GM21526 (cell line): ENCODE measurements around the gene GREB1.

Source experiments
- ATAC-seq: cut with Tn5 transposase; IDR thresholded peaks from one replicate; pipeline ENCODE4 v1.9.1; 2021; ENCODE audit warnings: moderate library complexity; ENCODE audit not compliant: unreplicated experiment, low FRiP score

GREB1 gene

DNA sequence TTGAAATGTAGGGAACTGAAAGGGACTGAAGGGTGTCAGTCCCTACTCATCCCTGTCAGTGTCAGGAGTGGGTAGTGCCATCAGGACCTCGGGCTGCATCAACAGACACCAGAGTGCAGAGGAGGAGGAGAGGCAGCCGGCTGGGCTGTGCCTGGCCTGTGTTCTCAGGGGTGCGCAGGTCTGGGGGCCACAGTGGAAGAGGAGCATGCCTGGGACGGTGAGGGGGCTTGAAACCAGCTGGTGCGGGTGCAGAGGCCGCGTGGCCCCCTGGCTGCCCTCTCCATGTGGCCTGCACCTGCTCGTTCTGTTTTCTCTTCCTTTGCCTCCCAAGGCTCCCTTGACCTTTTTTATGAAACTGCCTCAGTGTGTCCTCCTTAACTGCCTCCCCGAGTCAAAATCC, 94.8 kb downstream of the GREB1 start:
- ATAC-seq, result no peak

DNA sequence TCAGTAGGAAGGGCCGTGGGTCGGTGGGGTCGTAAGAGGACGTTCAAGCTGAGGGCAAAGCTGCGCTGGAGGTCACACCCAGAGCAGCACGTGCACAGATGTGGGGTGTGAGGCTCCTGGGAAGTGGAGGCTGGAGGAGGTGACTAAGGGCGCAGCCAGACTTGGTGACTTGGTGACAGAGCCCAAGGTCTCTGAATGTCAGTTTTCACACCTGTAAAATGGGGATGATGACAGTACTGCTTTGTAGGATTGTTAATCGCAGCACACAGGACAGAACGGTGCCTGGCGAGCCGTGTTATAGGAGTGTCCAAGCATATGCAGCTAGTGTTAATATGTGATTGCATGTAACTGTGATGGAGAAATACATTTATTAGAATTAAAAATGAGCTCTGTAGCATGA, 95.4 kb downstream of the GREB1 start:
- no peak for ATAC-seq

DNA sequence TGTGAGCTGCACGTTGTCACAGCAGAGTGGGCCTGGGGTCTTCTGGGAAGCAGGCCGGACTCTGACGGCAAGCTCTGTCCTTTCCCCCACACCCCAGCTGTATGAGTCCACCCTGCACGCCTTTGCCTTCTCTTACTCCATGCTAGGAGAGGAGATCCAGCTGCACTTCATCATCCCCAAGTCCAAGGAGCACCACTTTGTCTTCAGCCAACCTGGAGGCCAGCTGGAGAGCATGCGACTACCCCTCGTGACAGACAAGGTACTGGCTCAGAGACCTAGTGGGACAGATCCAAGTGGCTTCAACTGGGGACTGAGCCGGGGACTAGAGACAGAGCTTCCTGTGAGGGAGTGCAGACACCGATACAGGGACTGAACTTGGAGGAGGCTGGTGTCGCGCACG, 96.0 kb downstream of the GREB1 start:
- ATAC-seq, result no peak

DNA sequence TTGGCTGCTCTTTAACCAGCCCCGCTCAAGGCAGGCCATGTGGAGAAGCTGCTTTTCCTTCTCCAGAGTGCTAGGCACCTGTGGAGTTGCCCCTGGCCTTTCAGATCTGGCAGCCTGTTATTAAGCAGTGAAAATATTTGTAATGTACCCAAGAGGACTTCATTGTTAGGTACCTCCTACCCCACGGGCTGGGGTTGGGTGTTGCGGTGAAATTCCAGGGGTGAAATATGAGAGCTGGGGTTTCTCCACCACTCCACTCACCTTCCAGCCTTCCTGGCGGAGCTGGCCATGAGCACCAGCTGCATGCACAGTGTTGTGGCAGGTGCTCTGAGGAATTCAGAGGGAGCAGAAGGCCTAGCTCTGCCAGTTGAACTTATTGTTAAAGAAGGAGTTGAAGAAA, 97.0 kb downstream of the GREB1 start:
- ATAC-seq, result no peak

DNA sequence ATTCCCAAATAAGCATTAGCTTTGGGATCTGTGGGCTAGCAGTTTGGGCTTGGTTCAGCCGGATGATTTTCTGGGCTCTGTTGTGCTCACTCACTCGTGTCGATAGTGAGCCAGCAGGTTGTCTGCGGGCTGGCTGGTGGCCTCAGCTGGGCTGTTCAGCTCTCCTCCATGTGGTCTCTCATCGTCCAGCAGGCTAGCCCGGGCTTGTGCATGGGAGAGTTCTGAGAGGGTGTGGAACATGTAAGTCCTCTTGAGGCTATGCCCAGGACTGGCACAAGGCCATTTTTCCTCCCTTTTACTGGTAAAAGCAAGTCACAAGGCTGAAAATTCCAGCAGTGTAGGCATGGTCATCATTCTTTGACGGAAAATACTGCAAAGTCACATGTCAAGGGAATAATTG, 97.6 kb downstream of the GREB1 start:
- ATAC-seq, result no peak

DNA sequence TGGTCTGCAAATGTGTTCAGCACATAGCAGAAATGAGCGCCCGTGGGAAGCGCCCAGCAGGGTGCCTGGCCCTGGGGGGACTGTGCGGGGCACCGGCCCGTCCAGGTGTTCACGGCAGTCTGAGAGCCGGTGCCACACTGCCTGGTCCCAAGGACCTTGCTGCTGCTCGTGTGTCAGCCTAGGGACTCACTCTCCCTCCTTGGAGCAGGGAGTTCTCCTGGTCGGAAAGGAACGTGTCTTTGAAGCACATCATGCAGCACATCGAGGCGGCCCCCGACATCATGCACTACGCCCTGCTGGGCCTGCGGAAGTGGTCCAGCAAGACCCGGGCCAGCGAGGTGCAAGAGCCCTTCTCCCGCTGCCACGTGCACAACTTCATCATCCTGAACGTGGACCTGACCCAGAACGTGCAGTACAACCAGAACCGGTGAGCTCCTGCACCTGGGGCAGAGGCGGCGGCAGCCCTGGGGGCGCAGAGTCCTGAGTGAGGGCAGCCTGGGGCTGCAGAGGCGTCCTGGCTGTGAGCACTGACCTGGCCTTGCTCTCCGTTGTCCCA, 100.2 kb downstream of the GREB1 start:
- no peak for ATAC-seq

DNA sequence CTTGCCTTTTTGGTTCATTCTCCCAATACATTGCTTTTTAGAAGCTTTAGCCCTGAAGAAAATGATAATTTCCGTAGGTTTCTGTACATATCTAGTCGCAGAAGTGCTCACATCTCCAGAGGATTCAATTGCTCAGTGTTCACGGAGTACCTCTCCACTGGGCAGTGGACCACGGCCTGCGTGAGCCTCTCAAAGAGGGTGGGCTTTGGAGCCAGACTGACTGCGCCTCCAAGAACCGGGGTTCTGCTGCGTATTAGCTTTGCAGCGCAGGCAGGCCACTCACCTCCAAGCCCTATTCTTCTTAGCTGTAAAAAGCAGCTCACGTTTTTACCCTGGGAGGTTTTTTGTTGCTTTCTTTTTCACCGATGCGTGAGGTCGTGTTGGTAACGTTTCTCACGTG, 100.7 kb downstream of the GREB1 start:
- ATAC-seq, result no peak

DNA sequence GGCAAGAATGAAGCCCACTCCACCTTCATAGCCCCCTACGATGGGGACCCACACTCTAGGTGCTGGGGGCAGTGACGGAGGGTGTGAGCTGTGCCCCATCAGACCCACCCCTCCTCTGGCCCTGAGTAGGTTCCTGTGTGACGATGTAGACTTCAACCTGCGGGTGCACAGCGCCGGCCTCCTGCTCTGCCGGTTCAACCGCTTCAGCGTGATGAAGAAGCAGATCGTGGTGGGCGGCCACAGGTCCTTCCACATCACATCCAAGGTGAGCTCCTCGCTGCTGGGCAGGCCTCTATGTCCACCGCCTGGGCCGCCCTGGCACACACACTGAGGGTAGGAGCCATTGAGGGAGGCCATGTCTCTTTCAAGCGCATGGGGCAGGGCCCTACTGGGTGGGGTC, 101.3 kb downstream of the GREB1 start:
- ATAC-seq, result no peak

DNA sequence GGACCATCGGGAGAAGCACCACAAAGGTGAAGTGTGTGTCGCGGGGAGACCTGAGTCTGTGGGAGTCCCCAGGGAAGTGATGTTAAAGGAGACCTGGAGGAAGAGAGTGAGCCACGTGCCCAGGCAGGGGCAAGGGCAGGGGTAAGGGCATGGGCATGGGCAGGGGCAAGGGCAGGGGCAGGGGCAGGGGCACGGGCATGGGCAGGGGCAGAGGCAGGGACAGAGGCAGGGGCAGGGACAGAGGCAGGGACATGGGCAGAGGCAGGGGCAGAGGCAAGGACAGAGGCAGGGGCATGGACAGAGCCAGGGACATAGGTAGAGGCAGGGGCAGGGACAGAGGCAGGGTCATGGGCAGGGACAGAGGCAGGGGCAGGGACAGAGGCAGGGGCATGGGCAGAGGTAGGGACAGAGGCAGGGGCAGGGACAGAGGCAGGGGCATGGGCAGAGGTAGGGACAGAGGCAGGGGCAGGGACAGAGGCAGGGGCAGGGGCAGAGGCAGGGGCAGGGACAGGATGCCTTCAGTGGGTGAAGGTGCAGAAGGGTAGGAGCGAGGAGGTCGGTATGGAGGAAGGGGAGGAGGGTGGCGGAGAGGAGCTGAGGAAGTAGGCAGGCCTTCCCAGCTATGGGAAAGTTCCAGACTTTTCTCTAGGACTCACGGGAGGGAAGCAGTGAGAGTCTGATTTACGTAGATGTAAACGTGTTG, 102.9 kb downstream of the GREB1 start:
- no peak for ATAC-seq

DNA sequence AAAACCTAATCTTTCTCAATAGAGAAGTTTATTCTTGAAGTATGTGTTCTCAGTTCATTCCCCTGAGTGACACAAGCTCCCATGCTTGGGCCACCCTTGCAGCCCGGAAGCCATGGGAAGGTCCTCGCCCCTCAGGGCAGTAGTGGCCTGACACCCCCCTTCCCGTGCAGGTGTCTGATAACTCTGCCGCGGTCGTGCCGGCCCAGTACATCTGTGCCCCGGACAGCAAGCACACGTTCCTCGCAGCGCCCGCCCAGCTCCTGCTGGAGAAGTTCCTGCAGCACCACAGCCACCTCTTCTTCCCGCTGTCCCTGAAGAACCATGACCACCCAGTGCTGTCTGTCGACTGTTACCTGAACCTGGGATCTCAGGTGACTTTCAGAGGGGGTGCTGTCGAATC, 103.7 kb downstream of the GREB1 start:
- no peak for ATAC-seq

DNA sequence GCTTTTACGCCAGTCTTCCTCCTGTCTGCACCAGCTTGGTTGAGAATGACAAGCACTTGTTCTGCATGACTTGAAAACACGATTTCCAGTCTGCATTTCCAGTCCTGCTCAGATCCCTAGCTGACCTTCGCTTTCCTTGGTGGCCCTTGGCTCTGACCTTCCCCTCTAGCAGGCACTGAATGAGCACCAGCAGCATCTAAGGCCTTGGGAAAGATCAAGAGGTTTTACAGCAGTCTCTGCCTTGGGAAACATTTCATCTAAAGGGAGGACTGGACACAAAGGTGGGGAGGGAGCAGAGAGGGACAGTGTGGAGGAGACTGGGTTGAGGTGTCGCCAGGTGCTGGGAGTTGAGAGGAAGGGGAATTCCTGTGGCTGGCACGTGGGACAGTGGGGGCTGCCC, 105.7 kb downstream of the GREB1 start:
- no peak for ATAC-seq

DNA sequence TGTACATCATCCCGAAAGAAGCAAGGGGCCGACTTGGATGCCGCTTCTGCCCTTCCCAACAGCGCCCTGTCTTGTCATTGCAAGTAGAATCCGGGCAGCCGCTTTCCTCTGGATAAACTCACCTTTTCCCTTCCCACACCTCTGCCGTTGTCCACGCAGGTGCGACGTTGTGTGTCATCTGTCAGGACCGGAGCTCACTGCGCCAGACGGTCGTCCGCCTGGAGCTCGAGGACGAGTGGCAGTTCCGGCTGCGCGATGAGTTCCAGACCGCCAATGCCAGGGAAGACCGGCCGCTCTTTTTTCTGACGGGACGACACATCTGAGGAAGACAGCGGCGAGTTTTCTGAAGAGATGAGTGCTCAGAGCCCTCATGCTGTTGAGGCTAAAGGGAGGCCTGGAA, 106.3 kb downstream of the GREB1 start:
- no peak for ATAC-seq

DNA sequence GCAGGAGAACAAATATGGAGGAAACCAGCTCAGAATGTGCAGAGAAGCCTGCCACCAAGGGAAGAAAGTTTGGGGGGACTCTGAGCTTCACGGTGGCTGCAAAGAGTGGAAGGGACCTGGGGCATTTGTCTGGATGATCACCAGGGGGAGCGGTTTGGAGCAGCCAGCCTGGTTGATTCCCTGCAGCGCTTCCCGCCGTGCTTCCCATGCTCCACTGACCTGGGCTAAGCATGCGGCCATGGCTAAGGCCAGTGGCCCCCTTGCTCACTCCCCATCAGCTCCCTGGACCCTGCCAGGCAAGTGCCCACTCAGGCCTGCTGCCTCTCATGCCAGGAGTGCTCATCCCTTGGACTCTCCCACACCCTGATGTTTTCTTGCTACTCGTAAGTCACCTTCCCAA, 109.1 kb downstream of the GREB1 start:
- no peak for ATAC-seq

DNA sequence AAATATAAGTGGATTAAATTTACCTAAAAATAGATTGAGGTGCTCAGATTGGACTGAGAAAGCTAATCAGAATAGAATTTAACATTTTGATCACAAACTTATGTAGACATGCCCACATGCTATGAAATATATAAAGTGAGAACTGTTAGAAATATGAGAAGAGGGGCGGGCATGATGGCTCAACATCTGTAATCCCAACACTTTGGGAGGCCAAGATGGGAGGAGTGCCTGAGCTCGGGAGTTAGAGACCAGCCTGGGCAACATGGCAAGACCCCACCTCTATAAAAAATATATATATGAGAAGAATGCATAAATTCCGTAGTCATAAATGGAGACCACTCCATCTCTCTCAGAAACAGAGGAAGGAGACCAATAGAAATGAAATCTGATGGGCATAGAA, 110.4 kb downstream of the GREB1 start:
- ATAC-seq, result no peak

DNA sequence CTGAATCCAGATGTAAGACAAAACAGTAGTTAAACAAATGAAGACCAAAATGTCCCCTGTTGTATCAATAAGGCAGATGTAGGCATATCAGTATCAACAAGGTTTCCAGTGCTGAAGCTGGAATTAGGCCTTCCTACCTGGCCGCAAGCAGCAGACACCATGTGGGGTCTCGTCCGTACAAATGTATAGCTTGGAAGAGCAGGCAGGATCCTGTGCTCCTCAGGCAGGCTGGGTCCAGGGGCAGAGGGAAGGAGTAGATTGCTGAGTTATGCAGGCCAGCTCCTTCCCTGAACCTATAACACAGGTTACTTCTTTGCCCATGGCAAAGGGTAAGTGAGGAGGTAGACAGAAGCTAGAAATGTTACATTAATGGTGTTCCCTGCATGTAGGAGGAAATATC, 112.7 kb downstream of the GREB1 start:
- ATAC-seq, result no peak

DNA sequence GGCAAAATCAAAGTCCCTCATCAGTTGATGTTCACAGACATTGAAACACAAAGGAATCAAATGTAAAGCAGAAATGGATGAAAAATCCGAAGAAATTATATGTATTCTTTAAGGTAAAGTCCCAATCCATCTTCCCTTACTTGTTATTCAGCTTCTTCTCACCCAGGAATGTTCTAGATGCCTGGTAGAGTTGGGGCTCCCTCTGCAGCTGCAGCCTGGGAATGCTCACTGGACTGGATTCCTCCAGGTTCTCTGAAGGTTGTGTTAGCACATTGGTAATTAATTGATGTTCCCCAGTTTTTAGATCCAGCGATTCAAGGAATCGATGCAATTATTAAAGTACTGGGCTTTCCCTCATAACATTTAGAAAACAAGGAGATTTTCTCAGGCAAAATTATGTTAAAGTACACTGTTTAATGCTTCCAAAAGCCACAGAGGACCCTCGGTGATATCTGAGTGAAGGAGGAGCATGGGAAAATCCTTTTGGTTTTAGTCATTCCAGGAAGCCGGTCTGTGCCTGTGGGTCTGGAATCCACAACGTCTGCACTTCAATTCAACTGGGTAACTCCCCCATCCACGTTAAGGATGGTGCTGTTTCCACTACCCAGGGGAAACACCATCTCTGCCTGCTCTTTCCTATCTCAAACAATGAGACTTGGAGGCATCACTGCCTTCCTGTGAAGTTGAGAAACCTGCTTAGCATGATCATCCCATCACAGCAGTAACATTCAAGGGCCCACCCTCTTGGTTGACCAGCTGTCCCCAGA, 114.2 kb downstream of the GREB1 start:
- ATAC-seq, result no peak

DNA sequence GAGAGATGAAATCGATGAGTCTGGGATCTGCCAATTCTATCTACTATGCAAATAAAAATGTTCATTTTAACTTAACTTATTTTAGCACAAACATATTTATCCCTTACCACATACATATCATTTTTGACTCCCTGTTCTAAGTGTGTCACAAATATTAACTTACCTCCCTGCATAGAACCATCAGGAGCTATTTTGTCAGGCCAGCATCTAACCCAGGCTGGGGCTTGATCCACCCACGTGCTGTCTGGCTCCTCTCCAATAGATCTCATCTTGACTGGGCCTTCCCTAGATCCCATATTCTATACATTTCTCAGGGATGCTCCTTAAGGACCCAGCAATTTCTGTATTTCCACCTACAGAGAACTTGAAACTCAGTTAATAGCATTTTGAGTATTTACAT, 115.2 kb downstream of the GREB1 start:
- ATAC-seq, result no peak

DNA sequence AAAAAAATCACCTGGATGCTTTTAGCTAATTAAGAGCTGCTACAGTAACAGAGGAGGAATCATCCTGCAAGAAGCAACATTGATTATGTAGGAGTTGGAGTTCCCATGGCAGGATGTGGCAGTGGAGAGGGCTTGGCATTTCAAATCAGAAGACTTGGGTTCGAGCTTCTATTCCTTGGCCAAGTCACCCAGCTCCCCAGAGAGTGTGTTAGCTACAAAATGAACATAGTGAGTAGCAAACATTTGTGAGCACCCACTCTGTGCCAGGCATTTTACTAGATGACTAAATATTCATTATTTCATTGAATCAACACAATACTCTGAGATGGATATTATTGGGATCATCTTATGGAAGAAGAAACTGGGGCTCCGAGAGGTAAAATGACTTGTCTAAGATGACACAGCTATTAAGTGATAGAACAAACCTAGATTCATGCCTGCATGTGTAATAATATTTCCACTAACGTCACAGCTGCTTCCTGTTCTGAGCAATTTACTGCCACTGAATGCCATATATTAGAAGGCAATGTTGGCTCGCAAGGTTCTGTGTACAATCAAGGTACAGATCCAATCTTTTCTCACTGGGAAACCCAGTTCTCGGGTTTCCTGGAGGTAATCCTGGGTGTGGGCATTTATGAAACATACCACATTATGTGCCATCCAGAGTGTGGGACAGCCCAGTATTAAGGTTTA, 118.2 kb downstream of the GREB1 start:
- no peak for ATAC-seq

DNA sequence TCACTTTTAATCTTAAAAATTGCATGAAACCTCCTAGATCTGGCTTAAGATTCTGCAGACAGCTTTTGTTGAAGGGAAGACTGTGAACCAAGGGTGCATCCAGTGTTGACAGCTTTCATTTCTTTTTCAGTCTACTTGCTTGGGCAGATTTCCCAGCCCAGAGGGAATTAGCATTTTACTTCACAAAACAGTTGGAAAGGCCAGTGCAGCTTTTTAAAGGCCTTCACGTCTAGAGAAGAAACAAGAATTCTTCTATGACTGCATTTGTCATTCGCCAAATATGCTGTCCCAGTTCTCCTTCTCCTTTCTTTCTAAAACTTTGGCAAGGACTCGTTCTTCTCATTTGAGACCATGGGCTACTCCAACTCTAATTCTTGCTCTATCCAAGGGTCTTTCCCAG, 118.7 kb downstream of the GREB1 start:
- ATAC-seq, result no peak

DNA sequence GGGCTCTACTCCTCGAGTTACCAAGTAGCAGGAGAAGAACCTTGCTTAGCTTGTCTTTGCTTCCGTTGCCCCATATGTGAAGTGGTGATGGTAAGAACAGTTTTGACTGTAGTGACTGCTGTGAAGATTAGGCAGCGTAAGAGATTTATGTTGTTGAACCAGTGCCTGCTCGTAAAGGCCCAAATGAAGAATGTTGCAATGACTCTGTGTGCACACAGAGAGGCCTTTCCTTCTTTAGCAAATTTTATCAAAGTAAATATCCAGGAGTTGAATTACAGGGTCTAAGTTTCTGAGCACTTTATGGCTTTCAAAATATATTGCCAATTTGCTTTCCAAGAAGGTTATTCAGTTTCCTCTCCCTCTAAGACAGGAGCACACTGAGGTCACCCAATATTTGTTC, 121.7 kb downstream of the GREB1 start:
- ATAC-seq, result no peak

DNA sequence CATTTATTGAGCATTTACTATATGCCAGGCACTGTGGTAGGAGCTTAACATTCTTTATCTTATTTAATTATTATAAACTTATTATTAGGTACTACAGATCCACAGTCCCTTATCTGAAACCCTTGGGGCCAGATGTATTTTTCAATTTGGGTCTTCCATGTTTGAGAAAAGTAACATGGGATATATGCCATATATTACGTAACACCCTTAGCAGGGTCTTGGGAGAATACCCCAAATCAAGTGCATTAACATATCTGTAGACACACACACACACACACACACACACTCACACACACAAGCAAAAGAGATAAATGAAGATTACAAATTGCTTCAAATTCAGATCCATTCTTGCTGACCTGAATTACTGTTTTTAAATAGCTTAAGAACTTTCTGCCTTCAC, 122.4 kb downstream of the GREB1 start:
- no peak for ATAC-seq
